ENCODE results near the gene CXXC1. TPM values are rescaled to one million over a fixed set of nuclear protein-coding genes. Genes with fewer than 3 reads are reported as not detected.

Gene CXXC1
- total and polyA plus RNA-seq, 2 donors (not counting 3 experiments of a cell fraction or from before 2014, with no cell fraction given), result 64.4 to 128 TPM

GRCh38 chr18:50277942-50278341 is 9.6 kb downstream of the CXXC1 start:
- no peaks in the 10 kb centered on the region for H4K20me1 ChIP-seq (replicated peaks; ENCODE audit: control insufficient read depth, extremely low read depth, insufficient read depth, low read length)
- TF ChIP-seq JUN (IDR thresholded peaks at IDR 0.05; ENCODE audit: borderline replicate concordance, insufficient read depth, insufficient read length, low read depth) (no peak), MYC (IDR thresholded peaks at IDR 0.05; ENCODE audit: low read depth, low read length) (no peak), POLR2AphosphoS5 (IDR thresholded peaks at IDR 0.05; ENCODE audit: insufficient read depth, low read depth, low read length) (no peak), MAX (IDR thresholded peaks at IDR 0.05; ENCODE audit: insufficient read depth, insufficient read length) (no peak), POLR2A (IDR thresholded peaks at IDR 0.05; ENCODE audit: low read depth, low read length) (no peak), FOS (IDR thresholded peaks at IDR 0.05; ENCODE audit: borderline replicate concordance, insufficient read depth, low read length) (no peak), GATA2 (IDR thresholded peaks at IDR 0.05; ENCODE audit: insufficient read depth, insufficient read length, low read depth, low read length) (no peak), EZH2 (IDR thresholded peaks at IDR 0.05; ENCODE audit: borderline replicate concordance, low read depth, low read length, severe bottlenecking) (no peak)
- TF ChIP-seq, protein P1, sequence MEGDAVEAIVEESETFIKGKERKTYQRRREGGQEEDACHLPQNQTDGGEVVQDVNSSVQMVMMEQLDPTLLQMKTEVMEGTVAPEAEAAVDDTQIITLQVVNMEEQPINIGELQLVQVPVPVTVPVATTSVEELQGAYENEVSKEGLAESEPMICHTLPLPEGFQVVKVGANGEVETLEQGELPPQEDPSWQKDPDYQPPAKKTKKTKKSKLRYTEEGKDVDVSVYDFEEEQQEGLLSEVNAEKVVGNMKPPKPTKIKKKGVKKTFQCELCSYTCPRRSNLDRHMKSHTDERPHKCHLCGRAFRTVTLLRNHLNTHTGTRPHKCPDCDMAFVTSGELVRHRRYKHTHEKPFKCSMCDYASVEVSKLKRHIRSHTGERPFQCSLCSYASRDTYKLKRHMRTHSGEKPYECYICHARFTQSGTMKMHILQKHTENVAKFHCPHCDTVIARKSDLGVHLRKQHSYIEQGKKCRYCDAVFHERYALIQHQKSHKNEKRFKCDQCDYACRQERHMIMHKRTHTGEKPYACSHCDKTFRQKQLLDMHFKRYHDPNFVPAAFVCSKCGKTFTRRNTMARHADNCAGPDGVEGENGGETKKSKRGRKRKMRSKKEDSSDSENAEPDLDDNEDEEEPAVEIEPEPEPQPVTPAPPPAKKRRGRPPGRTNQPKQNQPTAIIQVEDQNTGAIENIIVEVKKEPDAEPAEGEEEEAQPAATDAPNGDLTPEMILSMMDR (IDR thresholded peaks at IDR 0.05; ENCODE audit: extremely low read depth in 1 of 2, insufficient read depth in 1 of 2, low read depth in 1 of 2, low read length in 2 of 2), result no peak
- ChIA-PET POLR2A (no interaction called here), CTCF (interaction anchor here (2.9 kb wide), 1 partner anchor 10 kb away, joined by 19 read pairs; no protein-coding TSS in a partner anchor)
- no peak overlapping the region for H3K27ac ChIP-seq (ENCODE audit: insufficient read depth, low read depth, low read length)
- intact Hi-C loops (cut with micrococcal nuclease) (no loop called here), dilution Hi-C loops (cut with MboI; ENCODE audit: extremely low pct_ligation_motif_present, low sequenced_read_pairs) (no loop called here)
- DNase-seq (ENCODE audit: low read depth, low spot score) (no peak), FAIRE-seq (no peak)
- no peak overlapping the region for H3K9ac ChIP-seq (replicated peaks; ENCODE audit: extremely low read depth, insufficient read depth, low read length)
- H3K4me2 ChIP-seq (ENCODE audit: insufficient read depth, low read length), result no peak overlapping the region
- H3K4me3 ChIP-seq (replicated peaks in 1 of 3; ENCODE audit: insufficient read depth in 1 of 3, low read depth in 1 of 3, low read length in 3 of 3), result no peak overlapping the region
- peaks cover 27 to 44% of the 10 kb centered on the region in 2 experiments for H3K36me3 ChIP-seq (ENCODE audit: control insufficient read depth in 2 of 2, extremely low read depth in 1 of 2, insufficient read depth in 2 of 2, low read length in 2 of 2)
- no peaks in the 10 kb centered on the region for H3K9me1 ChIP-seq (replicated peaks; ENCODE audit: control insufficient read depth, extremely low read depth, insufficient read depth, low read length)
- H2AFZ ChIP-seq (ENCODE audit: low read depth, low read length), result no peak overlapping the region
- no peaks in the 10 kb centered on the region for H3K9me3 ChIP-seq (replicated peaks; ENCODE audit: control insufficient read depth, insufficient read depth, low read length)
- BruUV-seq (replicated peaks), result no TSS peak
- H3K79me2 ChIP-seq (ENCODE audit: control insufficient read depth, insufficient read depth, low read length), result peaks cover 27% of the 10 kb centered on the region
- H3K4me1 ChIP-seq (ENCODE audit: control insufficient read depth, extremely low read depth, insufficient read depth, low read length), result peaks cover 23% of the 10 kb centered on the region
- H3K27me3 ChIP-seq (ENCODE audit: control insufficient read depth in 2 of 2, insufficient read depth in 2 of 2, low read length in 2 of 2), result no peaks in the 10 kb centered on the region

Data from endothelial cell of umbilical vein (primary cell).